Naive B cell (primary cell): ENCODE measurements around the gene MSGN1. TPM values are rescaled to one million over a fixed set of nuclear protein-coding genes. Genes with fewer than 3 reads are reported as not detected.

ENCODE experiments used
- ATAC-seq, 2 donors: fragments of 150-1000 bp; cut with Tn5 transposase; 2 replicates each; pipeline ENCODE4 v1.10.0; 2021; ENCODE audit warnings: low read depth in 2 of 2, mild to moderate bottlenecking in 2 of 2, moderate library complexity in 2 of 2
- DNase-seq: peaks from one replicate; pipeline ENCODE4 v3.0.0; 2022
- H3K27ac Mint-ChIP-seq, 6 donors: one replicate each; pipeline ENCODE4 v1.8.0; 2020 to 2022; ENCODE audit warnings: mild to moderate bottlenecking in 6 of 6, mixed read lengths in 6 of 6, moderate library complexity in 5 of 6, inconsistent platforms in 2 of 6
- H3K27me3 Mint-ChIP-seq, 3 donors: one replicate each; pipeline ENCODE4 v1.8.0; 2021 to 2022; ENCODE audit warnings: mixed read lengths in 3 of 3, mild to moderate bottlenecking in 1 of 3
- H3K36me3 Mint-ChIP-seq, 2 donors: one replicate each; pipeline ENCODE4 v1.8.0; 2020 to 2022; ENCODE audit warnings: mixed read lengths in 2 of 2, inconsistent platforms in 1 of 2, mild to moderate bottlenecking in 1 of 2
- H3K4me1 Mint-ChIP-seq, 3 donors: one replicate each; pipeline ENCODE4 v1.8.0; 2020 to 2022; ENCODE audit warnings: mixed read lengths in 3 of 3, inconsistent platforms in 1 of 3, mild to moderate bottlenecking in 1 of 3, moderate library complexity in 1 of 3
- H3K4me3 Mint-ChIP-seq, 8 donors: one replicate each; pipeline ENCODE4 v1.8.0; 2020 to 2022; ENCODE audit warnings: mild to moderate bottlenecking in 8 of 8, mixed read lengths in 8 of 8, moderate library complexity in 8 of 8, inconsistent platforms in 2 of 8
- H3K9me3 Mint-ChIP-seq, 7 donors: one replicate each; pipeline ENCODE4 v1.8.0; 2020 to 2022; ENCODE audit warnings: mixed read lengths in 7 of 7, mild to moderate bottlenecking in 5 of 7, inconsistent platforms in 2 of 7, moderate library complexity in 1 of 7
- polyA plus RNA-seq, 6 donors: library from polyadenylated mRNA; unstranded; fragments of 300-500 nt; fragmentation: Illumina TruSeq; gene quantifications; one replicate each; pipeline ENCODE4 v1.2.3, GENCODE V29; 2021; ENCODE audit warnings: low read depth in 6 of 6

The MSGN1 gene
- polyA plus RNA-seq, 6 donors from 2014 or later = not detected

- H3K4me3 Mint-ChIP-seq = no peak overlapping the region
- no peak for DNase-seq
- H3K36me3 Mint-ChIP-seq = no peaks in the 10 kb centered on the region
- H3K27ac Mint-ChIP-seq = no peak overlapping the region
- no peak for ATAC-seq
- H3K4me1 Mint-ChIP-seq = peaks cover 17 to 31% (median 20%) of the 10 kb centered on the region in 3 donors
- H3K27me3 Mint-ChIP-seq = peaks cover 0 to 10% (median 0%) of the 10 kb centered on the region in 3 donors
- H3K9me3 Mint-ChIP-seq = no peaks in the 10 kb centered on the region
Observed at GRCh38 chr2:17793803-17794354, 22.4 kb upstream of the MSGN1 start.

DNA sequence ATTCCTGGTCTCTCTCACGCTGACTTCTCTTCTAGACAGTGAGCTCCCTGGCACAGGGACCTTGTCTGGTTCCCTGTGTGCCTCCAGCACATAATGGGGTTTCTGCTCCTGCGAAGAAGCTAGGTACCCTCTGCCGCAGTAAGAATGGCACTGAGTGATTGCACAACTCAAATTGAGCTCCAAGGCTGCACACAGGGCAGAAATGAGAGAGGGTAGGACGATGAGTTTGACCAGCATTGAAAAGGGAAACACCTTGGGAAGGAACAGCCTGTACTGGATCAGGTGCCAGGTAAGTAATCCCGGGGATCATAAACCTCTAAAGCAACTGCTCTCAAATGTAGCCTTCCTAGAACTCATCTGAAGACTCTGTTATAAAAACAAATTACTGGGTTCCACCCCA, 21.0 kb upstream of the MSGN1 start:
- peaks cover 30 to 42% (median 34%) of the 10 kb centered on the region in 3 donors for H3K4me1 Mint-ChIP-seq
- H3K27ac Mint-ChIP-seq = peak overlapping the region in 2 of 6 donors; percentile 16 to 56
- H3K27me3 Mint-ChIP-seq = peaks cover 0 to 10% (median 0%) of the 10 kb centered on the region in 3 donors
- DNase-seq = no peak
- no peak for ATAC-seq
- no peak overlapping the region for H3K4me3 Mint-ChIP-seq
- no peaks in the 10 kb centered on the region for H3K36me3 Mint-ChIP-seq
- no peaks in the 10 kb centered on the region for H3K9me3 Mint-ChIP-seq

- Mint-ChIP-seq H3K4me3 (no peak overlapping the region), H3K27ac (no peak overlapping the region), H3K4me1 (peaks cover 32 to 48% (median 35%) of the 10 kb centered on the region in 3 donors), H3K27me3 (no peaks in the 10 kb centered on the region), H3K9me3 (no peaks in the 10 kb centered on the region), H3K36me3 (no peaks in the 10 kb centered on the region)
- DNase-seq (no peak), ATAC-seq (no peak)
Observed at GRCh38 chr2:17798338-17798737, 17.9 kb upstream of the MSGN1 start.

DNA sequence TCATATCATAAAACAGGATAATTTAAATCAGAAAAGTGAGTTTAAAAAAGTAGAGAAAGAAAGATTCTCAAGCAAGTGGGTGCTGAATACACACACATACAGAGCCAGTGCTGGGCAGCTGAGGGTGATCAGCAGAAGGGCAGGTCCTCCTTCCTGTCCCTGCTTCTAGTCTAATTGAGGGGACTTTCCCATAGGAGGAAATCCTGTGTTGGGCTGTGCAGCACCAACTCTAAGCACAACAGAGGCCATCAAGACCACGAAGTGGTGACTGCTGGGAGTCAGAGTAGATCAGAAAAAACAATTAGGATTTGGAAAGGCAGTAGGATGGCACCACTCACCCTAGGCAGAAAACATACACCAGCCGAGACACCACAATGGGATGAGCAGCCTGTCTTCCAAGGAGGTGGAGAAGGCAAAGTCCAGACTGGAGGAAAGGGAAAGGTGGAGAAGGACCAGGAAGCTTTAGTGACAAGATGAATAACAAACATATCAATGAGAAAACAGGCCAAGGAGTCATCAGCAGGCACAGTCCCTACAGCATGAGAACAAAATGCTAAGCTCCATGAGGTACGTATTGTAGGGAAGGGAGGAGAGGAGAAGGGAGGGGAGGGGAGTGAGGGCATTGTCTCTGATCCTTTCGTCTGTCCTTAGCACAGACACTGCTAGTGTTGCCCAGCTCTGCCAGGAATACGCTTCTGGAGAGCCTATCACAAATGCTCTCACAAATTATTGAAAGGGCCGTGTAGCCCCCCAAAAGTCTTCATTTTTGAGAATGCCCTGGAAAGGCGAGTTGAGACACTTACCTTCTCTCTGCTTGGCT, 16.7 kb upstream of the MSGN1 start:
- DNase-seq (no peak), ATAC-seq (peak in 1 of 2 donors; percentile 36)
- H3K27ac Mint-ChIP-seq = peak overlapping the region in 5 of 6 donors; percentile 3 to 92 (median 74)
- H3K4me3 Mint-ChIP-seq = peak overlapping the region in 6 of 8 donors; percentile 38 to 64 (median 56)
- no peaks in the 10 kb centered on the region for H3K9me3 Mint-ChIP-seq
- H3K36me3 Mint-ChIP-seq = no peaks in the 10 kb centered on the region
- H3K4me1 Mint-ChIP-seq = peaks cover 44 to 60% (median 46%) of the 10 kb centered on the region in 3 donors
- H3K27me3 Mint-ChIP-seq = no peaks in the 10 kb centered on the region

DNA sequence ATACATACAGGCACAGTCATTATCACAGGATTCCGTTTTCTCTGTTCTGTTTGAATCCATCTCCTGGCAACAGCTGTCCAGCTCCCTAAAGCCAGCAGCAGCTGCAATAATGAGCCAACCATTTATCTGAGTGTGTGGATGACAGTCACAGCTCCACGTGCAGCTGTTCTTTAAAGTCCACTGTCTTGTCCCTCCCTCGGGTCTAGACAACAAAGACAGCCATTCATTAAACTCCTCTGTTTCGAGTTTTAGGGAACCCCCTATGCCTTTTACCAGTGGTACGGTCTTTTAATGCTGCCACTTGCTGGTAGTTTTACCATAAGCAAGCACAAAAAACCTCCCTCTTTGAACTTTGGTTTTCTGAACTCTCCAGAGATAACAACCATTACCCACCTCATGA, 16.0 kb upstream of the MSGN1 start:
- DNase-seq (no peak), ATAC-seq (no peak)
- H3K27me3 Mint-ChIP-seq = no peaks in the 10 kb centered on the region
- H3K4me3 Mint-ChIP-seq = peak overlapping the region in 2 of 8 donors; percentile 22 to 57
- H3K27ac Mint-ChIP-seq = peak overlapping the region in 3 of 6 donors; percentile 9 to 88 (median 31)
- H3K9me3 Mint-ChIP-seq = no peaks in the 10 kb centered on the region
- H3K36me3 Mint-ChIP-seq = no peaks in the 10 kb centered on the region
- H3K4me1 Mint-ChIP-seq = peaks cover 50 to 65% (median 53%) of the 10 kb centered on the region in 3 donors

DNA sequence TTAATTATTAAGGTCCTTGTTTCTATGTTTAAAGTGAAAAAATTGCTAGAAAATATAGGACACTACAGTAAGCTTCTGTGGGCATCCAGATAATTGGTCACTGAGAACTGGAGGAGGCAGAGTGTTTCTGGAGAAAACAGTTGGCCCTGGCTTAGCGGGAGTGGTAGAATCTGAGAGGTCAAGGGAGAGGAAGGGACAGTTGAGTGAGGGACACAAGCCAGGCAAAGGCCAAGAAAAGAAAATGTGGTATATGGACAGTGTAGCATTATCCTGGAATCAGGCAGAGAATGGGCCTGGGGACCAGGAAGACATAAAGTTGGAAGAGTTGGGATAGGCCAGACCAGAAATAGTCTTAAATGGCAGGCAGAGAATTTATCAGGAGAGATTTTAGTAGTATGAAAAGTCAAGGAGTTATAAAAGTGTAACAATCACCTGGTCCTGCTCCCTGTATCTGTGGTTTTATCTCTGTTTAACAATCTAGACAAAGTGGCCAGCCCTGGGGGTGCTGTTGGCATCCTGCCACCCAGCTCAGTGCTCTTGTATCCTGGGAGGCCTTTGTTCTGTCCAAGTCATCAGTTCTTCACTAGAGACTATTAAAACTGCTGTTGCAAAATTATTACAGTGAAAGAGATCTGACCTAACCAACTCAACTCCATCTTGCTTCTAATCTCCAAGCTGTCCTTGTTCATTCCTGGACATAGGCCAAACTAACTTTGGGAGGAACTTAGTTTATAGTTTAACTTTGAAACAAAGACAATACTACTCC, 15.4 kb upstream of the MSGN1 start:
- Mint-ChIP-seq H3K4me3 (peak overlapping the region in 1 of 8 donors; percentile 43), H3K27me3 (no peaks in the 10 kb centered on the region), H3K36me3 (no peaks in the 10 kb centered on the region), H3K4me1 (peaks cover 50 to 65% (median 55%) of the 10 kb centered on the region in 3 donors), H3K27ac (peak overlapping the region in 5 of 6 donors; percentile 9 to 72 (median 31)), H3K9me3 (no peaks in the 10 kb centered on the region)
- DNase-seq (no peak), ATAC-seq (no peak)

- no peak for ATAC-seq
- H3K27me3 Mint-ChIP-seq = no peaks in the 10 kb centered on the region
- H3K27ac Mint-ChIP-seq = peak overlapping the region; percentile 27 to 99 (median 93)
- no peaks in the 10 kb centered on the region for H3K36me3 Mint-ChIP-seq
- peaks cover 54 to 75% (median 65%) of the 10 kb centered on the region in 3 donors for H3K4me1 Mint-ChIP-seq
- no peak for DNase-seq
- H3K4me3 Mint-ChIP-seq = peak overlapping the region in 6 of 8 donors; percentile 19 to 74 (median 50)
- H3K9me3 Mint-ChIP-seq = no peaks in the 10 kb centered on the region
Observed at GRCh38 chr2:17803497-17803896, 12.8 kb upstream of the MSGN1 start.

DNA sequence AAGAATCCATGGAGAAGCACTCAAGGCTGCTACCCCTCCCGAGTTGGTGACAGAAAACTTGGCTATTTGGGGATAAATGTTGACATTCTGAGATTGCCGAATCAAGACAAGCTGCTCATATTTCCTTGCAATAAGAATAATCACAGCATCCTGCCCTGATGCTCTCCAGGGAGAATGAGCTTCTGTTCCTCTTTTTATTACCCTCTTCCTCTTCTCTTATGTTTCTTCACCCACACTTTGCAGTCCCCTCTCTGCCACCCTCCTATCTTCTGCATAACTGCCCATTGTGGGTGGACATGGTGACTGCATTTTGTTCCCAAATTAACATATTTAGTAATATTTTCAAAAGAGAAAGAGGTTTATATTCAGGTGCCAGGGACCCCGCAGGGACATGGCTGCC, 11.9 kb upstream of the MSGN1 start:
- DNase-seq (peak; percentile 81), ATAC-seq (peak; percentile 93 to 97)
- H3K27me3 Mint-ChIP-seq = no peaks in the 10 kb centered on the region
- H3K4me3 Mint-ChIP-seq = peak overlapping the region; percentile 10 to 85 (median 76)
- no peaks in the 10 kb centered on the region for H3K36me3 Mint-ChIP-seq
- peaks cover 49 to 69% (median 60%) of the 10 kb centered on the region in 3 donors for H3K4me1 Mint-ChIP-seq
- H3K27ac Mint-ChIP-seq = peak overlapping the region; percentile 90 to 99 (median 96)
- H3K9me3 Mint-ChIP-seq = no peaks in the 10 kb centered on the region

- peak; percentile 54 for DNase-seq
- H3K4me1 Mint-ChIP-seq = peaks cover 44 to 62% (median 52%) of the 10 kb centered on the region in 3 donors
- H3K27me3 Mint-ChIP-seq = no peaks in the 10 kb centered on the region
- H3K4me3 Mint-ChIP-seq = peak overlapping the region in 7 of 8 donors; percentile 26 to 85 (median 74)
- ATAC-seq = peak; percentile 42 to 63
- peak overlapping the region; percentile 90 to 99 (median 96) for H3K27ac Mint-ChIP-seq
- no peaks in the 10 kb centered on the region for H3K36me3 Mint-ChIP-seq
- H3K9me3 Mint-ChIP-seq = no peaks in the 10 kb centered on the region
Observed at GRCh38 chr2:17805166-17805565, 11.1 kb upstream of the MSGN1 start.

DNA sequence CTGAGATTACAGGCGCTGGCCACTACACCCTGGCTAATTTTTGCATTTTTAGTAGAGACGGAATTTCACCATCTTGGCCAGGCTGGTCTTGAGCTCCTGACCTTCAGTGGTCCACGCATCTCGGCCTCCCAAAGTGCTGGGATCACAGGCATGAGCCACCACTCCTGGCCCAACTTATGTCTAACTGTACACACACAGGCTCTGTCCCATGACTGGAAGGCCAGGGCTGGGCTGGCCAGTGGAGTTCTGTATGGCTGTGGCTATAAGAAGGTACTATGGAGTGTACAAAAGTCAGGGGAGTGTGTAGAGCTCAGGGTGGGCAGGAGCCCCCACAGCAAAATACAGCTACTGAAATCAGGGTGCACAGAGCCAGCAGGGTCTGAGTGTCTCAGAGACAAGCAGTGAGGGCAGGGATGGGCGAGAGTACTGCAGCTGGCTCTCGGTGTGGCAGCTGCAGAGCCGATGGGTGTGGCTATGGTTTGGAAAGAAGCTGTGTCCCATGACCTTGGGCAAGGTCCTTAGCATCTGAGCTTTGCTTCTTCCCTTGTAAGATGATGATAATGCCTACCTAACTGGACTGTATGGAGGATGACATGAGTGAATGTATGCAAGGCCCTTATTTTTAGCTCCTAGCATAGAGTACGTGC, 10.4 kb upstream of the MSGN1 start:
- Mint-ChIP-seq H3K36me3 (no peaks in the 10 kb centered on the region), H3K4me1 (peaks cover 38 to 55% (median 47%) of the 10 kb centered on the region in 3 donors), H3K27me3 (no peaks in the 10 kb centered on the region), H3K9me3 (no peaks in the 10 kb centered on the region), H3K27ac (peak overlapping the region; percentile 7 to 99 (median 93)), H3K4me3 (peak overlapping the region in 6 of 8 donors; percentile 53 to 85 (median 72))
- ATAC-seq = no peak
- no peak for DNase-seq

DNA sequence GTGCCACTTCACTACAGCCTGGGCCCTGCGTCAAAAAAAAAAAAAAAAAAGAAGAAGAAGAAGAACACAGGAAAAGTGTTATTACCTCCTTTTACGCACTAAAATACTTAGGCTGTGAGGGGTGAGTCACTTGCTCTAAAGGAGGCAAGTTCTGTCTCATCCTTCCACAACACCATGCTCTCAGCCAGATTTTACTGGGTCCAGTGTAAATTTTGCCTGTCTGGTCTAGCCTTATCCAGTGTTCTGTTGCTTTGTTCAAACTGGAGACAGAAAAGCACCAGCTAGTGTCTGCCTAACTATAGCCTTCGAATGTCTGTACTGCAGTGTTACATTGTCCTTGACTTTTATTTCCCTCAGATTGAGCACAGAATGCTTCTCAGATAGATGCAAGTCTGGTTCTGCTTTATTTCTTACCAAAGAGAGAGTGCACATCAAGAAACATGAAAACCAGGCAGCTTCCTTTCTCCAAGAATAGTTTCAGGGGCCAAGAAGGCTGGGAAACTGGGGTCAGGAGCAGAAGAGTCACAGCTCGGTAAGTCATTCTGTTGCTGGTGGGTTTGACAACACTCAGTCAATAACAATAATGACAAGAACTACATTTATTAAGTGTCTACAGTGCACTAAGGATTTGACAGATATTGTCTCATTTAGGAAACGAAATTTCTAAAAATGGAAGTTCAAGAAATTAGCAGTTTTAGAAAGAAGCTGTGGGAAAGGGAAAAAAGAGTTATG, 3.1 kb upstream of the MSGN1 start:
- peak overlapping the region; percentile 28 to 84 (median 70) for H3K4me3 Mint-ChIP-seq
- H3K27me3 Mint-ChIP-seq = no peaks in the 10 kb centered on the region
- H3K27ac Mint-ChIP-seq = peak overlapping the region; percentile 85 to 95 (median 90)

DNA sequence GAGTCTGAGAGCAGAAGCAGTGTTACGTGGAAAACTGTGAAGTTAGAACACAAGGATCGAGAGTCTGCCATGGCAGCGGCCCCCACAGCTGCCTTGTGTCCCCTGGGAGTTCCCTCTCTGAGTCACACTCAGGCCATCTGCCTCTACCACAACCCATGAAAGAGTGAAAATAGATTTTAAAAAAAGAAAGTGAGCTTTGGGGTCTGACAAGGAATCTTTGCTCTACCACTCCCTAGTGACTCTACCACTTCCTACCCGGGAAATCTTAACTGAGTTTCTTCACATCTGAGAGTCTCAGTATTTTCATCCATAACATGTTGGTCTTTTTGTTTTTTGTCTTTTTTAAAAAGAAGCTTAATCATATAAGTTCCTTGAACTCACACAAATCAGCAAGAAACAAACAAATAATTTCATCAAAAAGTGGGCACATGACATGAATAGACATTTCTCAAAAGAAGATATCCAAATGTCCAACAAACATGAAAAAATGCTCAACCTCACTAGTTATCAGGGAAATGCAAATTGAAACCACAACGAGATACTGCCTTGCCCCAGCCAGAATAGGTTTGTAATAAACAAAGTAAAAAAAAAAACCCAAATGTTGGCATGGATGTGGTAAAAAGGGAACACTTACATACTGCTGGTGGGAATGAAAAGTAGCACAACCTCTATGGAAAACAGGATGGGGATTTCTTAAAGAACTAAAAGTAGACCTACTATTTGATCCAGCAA, 2.4 kb upstream of the MSGN1 start:
- Mint-ChIP-seq H3K36me3 (no peaks in the 10 kb centered on the region), H3K4me3 (peak overlapping the region; percentile 28 to 84 (median 70)), H3K9me3 (no peaks in the 10 kb centered on the region), H3K27ac (peak overlapping the region; percentile 85 to 95 (median 92)), H3K4me1 (peaks cover 30 to 49% (median 36%) of the 10 kb centered on the region in 3 donors), H3K27me3 (no peaks in the 10 kb centered on the region)
- peak; percentile 80 to 82 for ATAC-seq
- DNase-seq = peak; percentile 61

More for the DNA sequence above, 3.1 kb upstream of the MSGN1 start:
- DNase-seq = peak; percentile 38
- Mint-ChIP-seq H3K9me3 (no peaks in the 10 kb centered on the region), H3K36me3 (no peaks in the 10 kb centered on the region), H3K4me1 (peaks cover 33 to 49% (median 36%) of the 10 kb centered on the region in 3 donors)
- ATAC-seq = peak; percentile 70 to 76
